ELR (cell line): Measurements from ENCODE around the gene CDK5RAP3.
A peak's percentile ranks its signal among the peaks of the same experiment; 100 is the strongest.
"Not testable (repeated sequence)": the region's sequence is repeated elsewhere in the genome, so short reads cannot be mapped to it uniquely, and the experiment has no call there.

Experiments
- DNase-seq: peaks from one replicate; pipeline ENCODE4 v3.0.0-alpha.2; 2015; ENCODE audit warnings: low read depth

Gene CDK5RAP3

GRCh38 chr17:47975823-47976205, 4.9 kb downstream of the CDK5RAP3 start:
- no peak for DNase-seq

- DNase-seq = peak; percentile 77
Measured at GRCh38 chr17:47978324-47978723, 7.4 kb downstream of the CDK5RAP3 start.

- no peak for DNase-seq
Measured at GRCh38 chr17:47980541-47980940, 9.6 kb downstream of the CDK5RAP3 start.

DNA sequence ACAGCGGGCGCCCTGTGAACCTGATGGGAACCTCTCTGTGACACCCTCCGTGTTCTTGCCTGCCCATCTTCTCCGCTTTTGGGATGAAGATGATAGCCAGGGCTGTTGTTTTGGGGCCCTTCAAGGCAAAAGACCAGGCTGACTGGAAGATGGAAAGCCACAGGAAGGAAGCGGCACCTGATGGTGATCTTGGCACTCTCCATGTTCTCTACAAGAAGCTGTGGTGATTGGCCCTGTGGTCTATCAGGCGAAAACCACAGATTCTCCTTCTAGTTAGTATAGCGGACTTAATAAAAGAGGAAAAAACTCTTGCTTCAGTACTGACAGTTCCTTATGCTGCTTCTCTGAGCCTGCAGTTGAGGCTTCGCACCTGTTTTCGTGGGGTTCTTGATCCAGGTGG, 10.5 kb downstream of the CDK5RAP3 start:
- DNase-seq = no peak

DNA sequence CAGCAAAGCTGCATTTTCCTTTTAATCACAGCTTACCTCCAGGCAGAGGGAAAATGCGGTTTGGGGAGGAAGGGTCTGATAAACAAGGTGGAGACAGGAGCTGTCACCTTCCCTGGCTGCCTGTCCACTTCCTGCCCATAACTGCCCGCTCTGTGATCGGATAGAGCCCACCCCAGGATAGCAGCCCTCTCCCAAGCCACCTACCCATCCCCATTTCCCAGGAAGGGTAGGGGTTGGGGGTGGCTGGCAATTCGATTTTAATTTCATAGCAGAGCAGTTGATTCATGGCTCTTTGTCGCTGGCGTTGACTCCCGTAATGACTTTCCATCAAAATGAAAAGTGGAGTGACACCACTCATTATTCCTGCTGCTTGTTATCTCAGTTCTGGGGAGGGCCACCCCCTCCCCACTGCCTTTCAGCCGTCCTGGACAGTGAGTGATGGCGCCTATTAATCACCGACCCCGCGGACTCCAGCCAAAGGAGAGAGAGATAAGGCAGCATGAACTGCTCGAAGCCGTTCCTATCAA, 11.2 kb downstream of the CDK5RAP3 start:
- no peak for DNase-seq

DNA sequence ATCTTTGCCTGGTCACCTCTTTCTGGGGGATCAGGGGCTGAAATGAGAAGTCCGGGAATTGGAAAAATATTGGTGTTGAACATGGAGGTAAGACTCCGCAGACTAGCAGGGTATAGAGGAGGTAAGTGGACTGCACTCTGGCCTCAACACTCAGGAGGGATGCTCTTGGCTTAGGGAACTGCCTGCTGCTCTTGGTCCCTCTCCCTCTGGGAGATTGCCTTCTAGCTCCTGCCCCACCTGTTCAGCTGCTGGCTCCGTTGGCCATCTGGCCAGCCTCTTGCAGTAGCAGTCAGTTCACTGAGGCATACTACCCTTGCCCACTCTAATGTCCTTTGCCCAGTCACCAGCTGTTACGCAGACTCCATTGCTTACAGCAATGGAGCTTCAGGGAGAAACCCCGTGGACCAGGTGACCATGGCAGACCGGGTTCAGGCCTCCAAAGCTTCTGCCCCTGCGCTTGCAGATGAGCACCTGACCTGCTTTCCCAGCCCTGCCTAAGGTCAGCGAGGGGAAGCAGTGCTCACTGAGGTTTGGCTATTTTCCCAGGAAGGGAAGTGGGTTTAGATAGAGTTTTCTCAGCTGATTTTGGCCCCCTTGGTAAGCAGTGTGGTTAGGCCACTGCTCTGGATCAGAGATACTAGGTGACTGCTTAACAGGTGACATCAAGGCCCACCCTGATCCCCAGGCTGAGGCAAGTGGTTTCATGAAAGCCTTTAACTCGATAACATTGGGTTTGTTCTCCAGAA, 11.9 kb downstream of the CDK5RAP3 start:
- DNase-seq = no peak

- no peak for DNase-seq
Measured at GRCh38 chr17:47983492-47984223, 12.7 kb downstream of the CDK5RAP3 start.

DNA sequence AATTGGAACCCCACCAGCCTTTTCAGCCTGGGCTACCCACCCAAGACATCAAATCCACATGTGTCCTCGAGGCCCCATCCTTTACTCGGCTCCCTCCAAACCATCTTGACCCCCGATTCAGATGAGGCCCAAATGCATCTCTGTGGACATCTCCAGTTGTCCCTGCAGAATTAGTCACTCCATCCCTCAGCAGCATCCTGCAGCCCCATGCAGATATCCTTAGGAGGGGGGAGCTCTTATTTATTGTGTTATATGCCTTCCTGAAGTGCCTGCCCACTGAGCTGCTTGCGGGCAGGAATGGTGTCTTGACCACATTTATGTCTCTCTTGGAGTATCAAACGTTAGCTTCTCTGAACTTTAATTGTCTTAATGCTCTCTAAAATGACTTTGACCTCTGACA, 15.6 kb downstream of the CDK5RAP3 start:
- DNase-seq = no peak

DNA sequence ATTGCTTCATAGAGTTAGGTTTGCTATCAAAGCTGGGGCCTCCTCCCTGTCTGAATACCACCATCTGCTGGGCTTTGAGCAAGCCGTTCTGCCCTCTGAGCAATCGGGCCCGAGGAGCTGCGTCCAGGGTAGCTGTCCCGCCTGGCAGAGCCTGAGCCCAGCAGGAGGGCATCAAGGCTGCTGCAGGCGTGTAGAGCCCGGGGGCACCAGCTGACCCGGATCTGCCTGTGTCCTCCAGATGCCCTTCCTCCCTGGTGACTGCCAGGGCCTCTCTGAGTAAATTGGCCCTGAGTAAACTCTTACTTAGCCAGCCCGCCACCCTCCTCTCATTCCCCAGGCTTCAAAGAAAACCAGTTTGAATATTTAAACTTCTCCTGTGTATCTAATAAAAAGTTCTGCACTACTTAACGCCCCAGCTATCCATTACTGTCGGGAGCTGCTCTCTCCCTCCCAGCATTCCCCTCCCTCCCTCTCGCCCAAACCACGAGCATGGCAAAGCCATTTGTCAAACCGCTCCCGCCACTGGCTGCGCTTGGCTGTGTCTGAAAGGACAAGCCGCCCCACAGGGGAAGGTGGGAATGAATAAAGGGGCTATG, 16.4 kb downstream of the CDK5RAP3 start:
- no peak for DNase-seq

DNA sequence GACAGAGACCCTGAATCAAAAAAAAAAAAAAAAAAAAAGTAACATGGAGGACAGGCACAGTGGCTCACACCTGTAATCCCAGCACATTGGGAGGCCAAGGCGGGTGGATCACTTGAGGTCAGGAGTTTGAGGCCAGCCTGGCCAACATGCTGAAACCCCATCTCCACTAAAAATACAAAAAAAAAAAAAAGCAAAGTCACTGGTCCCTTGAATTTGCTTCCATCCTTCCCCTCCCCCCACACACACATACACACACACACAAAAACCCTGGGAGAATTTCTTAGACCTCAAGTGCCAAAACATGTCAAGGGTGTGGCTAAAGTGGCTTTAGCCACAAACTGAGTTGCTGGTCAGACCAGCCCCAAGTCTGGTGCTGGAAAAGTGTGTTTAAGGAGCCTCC, 17.5 kb downstream of the CDK5RAP3 start:
- DNase-seq = not testable (repeated sequence)

- no peak for DNase-seq
Measured at GRCh38 chr17:47989159-47989558, 18.2 kb downstream of the CDK5RAP3 start.

GRCh38 chr17:47989700-47990099, 18.8 kb downstream of the CDK5RAP3 start:
- no peak for DNase-seq

- DNase-seq = no peak
Measured at GRCh38 chr17:47990962-47991731, 20.2 kb downstream of the CDK5RAP3 start.

DNA sequence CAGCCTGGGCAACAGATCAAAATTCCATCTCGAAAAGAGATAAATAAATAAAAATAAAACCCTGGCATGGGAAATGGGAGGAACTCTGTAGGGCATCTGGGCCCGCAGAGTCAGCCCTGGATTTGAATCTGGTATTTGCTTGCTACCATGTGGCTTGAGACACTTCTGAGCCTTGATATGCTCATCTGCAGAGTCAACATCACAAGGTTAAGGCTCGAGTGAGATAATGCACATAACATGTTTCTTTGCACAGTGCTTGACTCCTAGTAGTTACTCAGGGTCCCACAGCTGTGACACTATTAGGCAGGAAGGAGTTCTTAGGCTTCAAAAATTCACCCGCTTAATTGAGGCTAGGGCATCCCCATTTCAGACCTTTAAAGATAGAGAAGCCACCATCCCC, 21.3 kb downstream of the CDK5RAP3 start:
- DNase-seq = no peak

- DNase-seq = no peak
Measured at GRCh38 chr17:47993031-47993564, 22.2 kb downstream of the CDK5RAP3 start.

- DNase-seq = no peak
Measured at GRCh38 chr17:47993964-47994363, 23.1 kb downstream of the CDK5RAP3 start.

GRCh38 chr17:47994724-47995123, 23.8 kb downstream of the CDK5RAP3 start:
- no peak for DNase-seq

DNA sequence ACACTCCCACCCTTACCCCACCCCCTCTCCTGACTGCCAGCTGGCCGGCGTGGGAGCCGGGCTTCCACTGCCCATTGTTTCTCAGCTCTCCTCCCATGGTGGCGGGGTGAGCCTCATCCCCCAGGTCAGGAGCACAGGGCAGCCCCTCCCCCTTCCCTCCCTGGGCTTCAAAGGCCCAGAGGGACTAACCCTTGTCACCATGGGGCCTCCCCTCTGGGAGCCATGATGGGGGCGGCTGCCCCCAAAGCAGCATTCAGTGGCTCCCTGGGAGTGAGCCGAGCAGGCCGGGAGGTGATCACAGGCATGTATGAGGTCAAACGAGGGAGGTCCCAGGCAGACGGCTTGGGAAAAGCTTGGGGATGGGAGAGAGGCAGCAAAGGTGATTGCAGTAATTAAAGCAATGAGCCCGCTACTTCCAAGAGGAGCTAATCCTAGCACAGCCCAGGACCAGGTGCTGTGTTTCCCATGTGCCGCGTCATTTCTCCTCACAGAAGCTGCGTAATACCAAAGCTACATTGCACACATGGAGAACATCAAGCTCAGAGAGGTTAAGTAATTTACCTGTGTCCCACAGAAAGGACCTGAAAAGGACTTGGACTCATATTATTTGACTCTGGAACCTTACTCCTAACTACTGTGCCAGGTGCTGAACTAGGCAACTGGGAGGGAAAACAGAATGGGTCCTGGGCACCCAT, 24.5 kb downstream of the CDK5RAP3 start:
- DNase-seq = no peak

DNA sequence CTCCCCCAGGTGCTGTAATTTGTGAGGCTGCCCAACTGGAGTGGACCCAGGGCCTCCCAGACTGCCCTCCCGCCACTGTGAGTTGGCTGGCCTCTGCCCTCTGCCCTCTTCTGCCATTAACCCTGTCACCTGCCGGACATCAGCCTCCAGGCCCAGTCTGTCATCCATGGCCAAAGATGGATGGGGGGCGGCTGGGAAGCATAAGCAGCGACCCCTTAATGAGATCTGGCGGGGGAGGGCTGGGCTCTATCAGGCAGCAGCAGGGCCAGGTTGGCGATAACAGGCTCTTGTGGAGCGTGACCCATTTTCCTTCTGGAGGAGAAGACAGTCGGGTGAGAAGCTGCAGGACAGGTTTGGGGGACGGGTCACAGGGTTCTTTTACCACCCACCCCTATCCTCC, 25.3 kb downstream of the CDK5RAP3 start:
- DNase-seq = no peak

GRCh38 chr17:47997586-47997985, 26.7 kb downstream of the CDK5RAP3 start:
- no peak for DNase-seq

- DNase-seq = no peak
Measured at GRCh38 chr17:47998044-47998443, 27.1 kb downstream of the CDK5RAP3 start.
